ENCODE results near the gene PDCL3.

Gene PDCL3

DNA sequence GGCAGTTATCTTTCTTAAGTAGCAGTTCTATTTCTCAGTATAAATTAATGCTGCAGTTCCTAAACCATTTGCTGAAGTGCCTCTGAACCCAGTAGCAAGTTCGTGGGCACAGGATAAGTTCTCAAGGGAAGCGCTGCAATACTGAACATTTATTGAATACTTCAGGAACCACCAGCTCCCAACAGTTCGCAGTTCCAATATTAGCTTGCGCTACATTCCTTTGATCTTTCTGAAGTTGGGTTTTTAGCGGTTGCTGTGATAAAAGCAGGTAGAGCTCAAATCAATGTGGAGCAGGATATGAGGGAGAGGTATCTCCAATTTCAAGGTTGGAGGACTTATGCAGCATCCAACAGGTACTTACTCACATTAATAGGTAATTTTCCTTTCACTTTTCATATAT lies 33.7 kb downstream of the PDCL3 start:
- no peak for DNase-seq (ENCODE audit: low spot score)
- no peak overlapping the region for H3K4me3 ChIP-seq

GRCh38 chr2:100599566-100599965 lies 36.8 kb downstream of the PDCL3 start:
- Histone ChIP-seq H3K4me3 (no peak overlapping the region), H3K27ac (no peak overlapping the region)
- DNase-seq (ENCODE audit: low spot score): no peak
- TF ChIP-seq CTCF (IDR thresholded peaks at IDR 0.05): no peak

More for the DNA sequence above, 33.7 kb downstream of the PDCL3 start:
- no peak for TF ChIP-seq CTCF (IDR thresholded peaks at IDR 0.05)
- no peak overlapping the region for H3K27ac ChIP-seq

GRCh38 chr2:100601661-100602060 lies 38.9 kb downstream of the PDCL3 start:
- no peak for TF ChIP-seq CTCF (IDR thresholded peaks at IDR 0.05)
- Histone ChIP-seq H3K27ac (no peak overlapping the region), H3K4me3 (no peak overlapping the region)
- no peak for DNase-seq (ENCODE audit: low spot score)

- no peak for DNase-seq (ENCODE audit: low spot score)
- peak overlapping the region in 1 of 2 donors; percentile 60 for H3K27ac ChIP-seq
- no peak overlapping the region for H3K4me3 ChIP-seq
- TF ChIP-seq CTCF (IDR thresholded peaks at IDR 0.05): no peak
Measured at GRCh38 chr2:100603414-100603813, 40.6 kb downstream of the PDCL3 start.

DNA sequence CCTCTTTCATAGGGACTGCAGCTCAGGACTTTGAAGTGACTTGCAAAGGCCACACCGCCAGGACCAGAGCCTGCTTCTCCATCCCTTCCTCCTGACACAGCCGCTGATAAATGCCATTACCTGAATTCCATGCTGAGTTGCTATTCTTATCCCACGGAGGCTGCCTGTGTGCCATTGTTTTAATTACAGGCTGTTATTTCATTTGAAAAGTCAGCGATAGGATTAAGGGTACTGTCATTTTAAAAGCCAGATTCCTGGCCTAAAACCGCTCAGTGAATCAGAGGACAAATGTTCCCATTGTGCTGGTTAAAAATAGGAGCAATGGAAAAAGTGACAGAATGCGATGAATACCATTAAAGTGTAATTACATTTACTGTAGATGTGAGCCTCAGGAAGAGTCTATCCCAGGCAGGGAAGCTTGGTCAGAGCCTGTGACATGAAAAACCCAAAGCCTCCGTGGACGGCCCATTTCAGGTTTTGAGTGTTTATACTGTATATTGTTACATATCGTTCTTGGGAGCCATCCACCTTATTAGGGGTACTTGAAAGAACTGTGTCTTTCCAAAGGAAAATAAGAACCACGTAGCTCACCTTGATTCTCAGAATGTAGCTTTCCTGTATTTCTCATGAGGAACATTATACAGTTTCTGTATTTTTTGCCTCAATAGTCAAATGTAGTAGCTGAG lies 41.3 kb downstream of the PDCL3 start:
- Histone ChIP-seq H3K27ac (peak overlapping the region; percentile 38 to 60), H3K4me3 (peak overlapping the region; percentile 25)
- no peak for DNase-seq (ENCODE audit: low spot score)
- TF ChIP-seq CTCF (IDR thresholded peaks at IDR 0.05): no peak

DNA sequence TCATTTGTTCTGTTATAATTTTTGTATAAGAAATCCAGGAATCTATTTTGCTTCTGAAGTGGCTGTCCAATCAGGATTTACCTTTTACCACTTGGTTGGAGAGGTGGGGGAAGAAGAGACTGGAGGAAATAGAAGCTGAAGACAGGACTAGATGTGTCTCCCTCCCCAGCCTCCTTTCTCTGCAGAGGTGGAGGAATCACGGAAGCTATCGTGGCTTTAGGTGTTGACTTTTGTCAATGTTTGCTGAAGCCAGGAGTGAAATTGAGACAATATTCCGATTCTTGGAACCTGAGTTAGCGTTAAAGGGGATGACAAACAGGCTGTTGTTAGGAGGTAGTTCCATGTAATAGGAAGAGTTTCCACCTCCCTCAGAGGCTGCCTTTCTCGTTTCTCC lies 43.5 kb downstream of the PDCL3 start:
- no peak overlapping the region for H3K27ac ChIP-seq
- no peak for DNase-seq (ENCODE audit: low spot score)
- no peak for TF ChIP-seq CTCF (IDR thresholded peaks at IDR 0.05)
- H3K4me3 ChIP-seq: no peak overlapping the region

- DNase-seq (ENCODE audit: low spot score): no peak
- no peak overlapping the region for H3K4me3 ChIP-seq
- peak; percentile 76 for TF ChIP-seq CTCF (IDR thresholded peaks at IDR 0.05)
- no peak overlapping the region for H3K27ac ChIP-seq
Measured at GRCh38 chr2:100606726-100607343, 44.0 kb downstream of the PDCL3 start.
